Fibroblast of the aortic adventitia (primary cell): ENCODE results near the gene NAA38. TPM values are rescaled to one million over a fixed set of nuclear protein-coding genes. Genes with fewer than 3 reads are reported as not detected.
A peak's percentile ranks its signal among the peaks of the same experiment; 100 is the strongest.

Experiments
- DNase-seq: peaks from one replicate; pipeline ENCODE4 v3.0.0-alpha.2; 2010; ENCODE audit warnings: low read depth
- H3K4me3 ChIP-seq: 2 replicates; pipeline ENCODE4 v1.5.1; 2011; ENCODE audit warnings: low read depth, mild to moderate bottlenecking, control low read depth, low read length, moderate library complexity
- total RNA-seq: library from RNA; depleted of rRNA; stranded (reverse); fragments of >200 nt; gene quantifications from 2 replicates; pipeline ENCODE4 v1.2.3, GENCODE V29; 2012; ENCODE audit warnings: low replicate concordance
- TF ChIP-seq, protein P1 (sequence below): IDR thresholded peaks from 2 replicates; pipeline ENCODE4 v1.5.1; 2011; ENCODE audit warnings: mild to moderate bottlenecking, low read length, control low read depth, inconsistent platforms; ENCODE audit not compliant: insufficient read depth

The NAA38 gene
- total RNA-seq, 1 donor, result 39.1 TPM

DNA sequence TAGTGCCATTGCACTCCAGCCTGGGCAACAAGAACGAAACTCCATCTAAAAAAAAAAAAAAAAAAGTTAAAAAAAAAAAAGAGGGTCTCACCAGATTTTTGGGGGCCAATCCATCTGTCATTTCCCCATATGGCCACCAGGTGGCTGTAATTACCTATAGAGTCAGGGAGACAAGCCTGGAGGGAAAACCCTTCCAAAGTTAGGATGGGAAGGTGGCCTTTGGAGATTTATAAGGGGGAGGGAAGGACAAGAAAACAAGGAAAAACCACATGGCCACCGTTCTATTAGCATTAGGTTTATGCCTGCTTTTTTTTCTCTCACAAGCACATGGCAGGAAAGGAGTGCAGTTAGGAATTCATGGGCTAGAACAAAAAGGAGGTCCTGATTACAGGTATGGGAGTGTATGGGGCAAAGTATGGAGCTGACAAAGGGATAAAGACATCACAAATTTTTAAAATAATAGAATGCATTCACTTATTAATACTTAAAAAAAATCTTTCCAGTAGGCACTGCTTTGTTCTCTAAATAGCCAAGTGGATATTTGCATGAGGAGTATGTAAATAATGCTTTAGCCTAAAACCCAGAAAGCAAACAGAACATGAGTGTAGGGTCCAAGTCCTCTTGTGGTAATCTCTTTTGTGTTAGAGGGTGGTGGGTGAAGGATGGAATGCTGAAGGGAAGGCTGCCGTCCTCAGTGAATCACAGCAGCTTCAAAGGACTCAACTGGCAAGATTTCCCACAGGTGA, 5.5 kb upstream of the NAA38 start:
- TF ChIP-seq, protein P1, sequence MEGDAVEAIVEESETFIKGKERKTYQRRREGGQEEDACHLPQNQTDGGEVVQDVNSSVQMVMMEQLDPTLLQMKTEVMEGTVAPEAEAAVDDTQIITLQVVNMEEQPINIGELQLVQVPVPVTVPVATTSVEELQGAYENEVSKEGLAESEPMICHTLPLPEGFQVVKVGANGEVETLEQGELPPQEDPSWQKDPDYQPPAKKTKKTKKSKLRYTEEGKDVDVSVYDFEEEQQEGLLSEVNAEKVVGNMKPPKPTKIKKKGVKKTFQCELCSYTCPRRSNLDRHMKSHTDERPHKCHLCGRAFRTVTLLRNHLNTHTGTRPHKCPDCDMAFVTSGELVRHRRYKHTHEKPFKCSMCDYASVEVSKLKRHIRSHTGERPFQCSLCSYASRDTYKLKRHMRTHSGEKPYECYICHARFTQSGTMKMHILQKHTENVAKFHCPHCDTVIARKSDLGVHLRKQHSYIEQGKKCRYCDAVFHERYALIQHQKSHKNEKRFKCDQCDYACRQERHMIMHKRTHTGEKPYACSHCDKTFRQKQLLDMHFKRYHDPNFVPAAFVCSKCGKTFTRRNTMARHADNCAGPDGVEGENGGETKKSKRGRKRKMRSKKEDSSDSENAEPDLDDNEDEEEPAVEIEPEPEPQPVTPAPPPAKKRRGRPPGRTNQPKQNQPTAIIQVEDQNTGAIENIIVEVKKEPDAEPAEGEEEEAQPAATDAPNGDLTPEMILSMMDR, result peak; percentile 70
- H3K4me3 ChIP-seq, result no peak overlapping the region
- DNase-seq, result peak; percentile 71

DNA sequence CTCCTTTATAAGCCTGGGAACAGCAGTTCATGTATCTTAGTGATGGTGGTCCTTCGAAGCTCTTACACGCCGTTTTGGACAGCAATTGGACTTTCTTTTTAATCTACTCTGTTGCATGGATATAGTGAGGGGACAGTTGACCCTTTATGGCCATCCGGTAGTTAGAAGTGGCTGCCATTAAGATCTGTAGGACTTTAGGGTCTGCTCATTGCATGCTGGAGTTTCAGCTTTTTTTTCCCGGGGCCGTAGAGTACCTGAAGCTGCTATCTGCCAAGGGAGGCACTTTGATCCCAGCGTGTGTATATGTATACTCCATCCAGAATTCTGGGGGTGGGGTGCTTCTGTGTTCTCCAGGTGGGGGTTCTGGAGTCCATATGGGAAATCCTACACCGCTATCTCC, 1.7 kb upstream of the NAA38 start:
- TF ChIP-seq, protein P1, result no peak
- peak overlapping the region; percentile 86 for H3K4me3 ChIP-seq
- no peak for DNase-seq

DNA sequence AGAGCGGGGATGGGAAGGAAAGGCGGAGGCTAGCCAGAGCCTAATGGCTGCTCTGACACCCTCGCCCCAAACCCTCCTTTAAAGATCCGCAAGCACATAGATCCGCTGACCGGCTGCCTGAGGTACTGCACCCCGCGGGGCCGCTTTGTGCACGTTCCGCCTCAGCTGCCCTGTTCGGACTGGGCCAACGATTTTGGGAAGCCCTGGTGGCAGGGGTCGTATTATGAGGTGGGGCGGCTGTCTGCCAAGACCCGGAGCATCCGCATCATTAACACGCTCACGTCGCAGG, 1.1 kb upstream of the NAA38 start:
- peak overlapping the region; percentile 86 for H3K4me3 ChIP-seq
- TF ChIP-seq, protein P1, result peak; percentile 65
- DNase-seq, result no peak

DNA sequence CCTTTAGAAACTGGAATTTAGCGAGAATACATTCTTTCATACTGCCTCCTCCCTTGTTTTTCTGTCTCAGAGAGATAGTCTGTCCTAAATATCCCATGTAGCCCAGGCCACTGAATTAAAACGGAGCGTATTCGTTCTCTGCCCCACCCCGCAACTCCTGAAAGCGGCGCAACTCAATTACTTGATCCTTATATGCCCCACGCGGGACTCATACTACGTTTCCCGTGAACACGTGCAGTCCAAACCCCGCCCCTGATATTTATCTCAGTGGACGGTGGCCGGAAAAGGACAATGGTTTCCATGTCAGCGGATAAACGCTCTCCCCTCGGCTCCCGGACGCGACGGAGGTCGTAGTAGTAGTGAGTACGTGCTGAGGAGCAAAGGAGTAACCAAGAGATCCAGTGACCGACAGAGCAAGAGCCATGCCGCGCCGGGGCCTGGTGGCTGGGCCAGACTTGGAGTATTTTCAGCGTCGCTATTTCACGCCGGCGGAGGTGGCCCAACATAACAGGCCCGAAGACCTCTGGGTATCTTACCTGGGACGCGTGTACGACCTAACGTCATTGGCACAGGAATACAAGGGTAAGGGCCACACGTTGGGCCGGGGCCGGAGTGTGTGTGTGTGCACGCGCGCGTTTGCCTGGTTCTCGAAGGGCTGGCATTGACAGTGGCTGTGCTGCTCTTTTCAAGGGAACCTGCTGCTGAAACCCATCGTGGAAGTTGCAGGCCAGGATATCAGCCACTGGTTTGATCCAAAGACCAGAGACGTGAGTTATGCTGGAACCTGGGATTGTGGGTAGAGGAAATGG, 558 bp upstream of the NAA38 start, which contains the start of gene CYB5D1:
TSS of gene CYB5D1 (plus strand) at position 291 of the 809 bp plus-strand sequence. CDS start at position 423, 132 bp downstream.
- peak; percentile 96 for DNase-seq
- H3K4me3 ChIP-seq, result peak within 1 kb of the TSS; percentile 86
- TF ChIP-seq, protein P1, result no peak

DNA sequence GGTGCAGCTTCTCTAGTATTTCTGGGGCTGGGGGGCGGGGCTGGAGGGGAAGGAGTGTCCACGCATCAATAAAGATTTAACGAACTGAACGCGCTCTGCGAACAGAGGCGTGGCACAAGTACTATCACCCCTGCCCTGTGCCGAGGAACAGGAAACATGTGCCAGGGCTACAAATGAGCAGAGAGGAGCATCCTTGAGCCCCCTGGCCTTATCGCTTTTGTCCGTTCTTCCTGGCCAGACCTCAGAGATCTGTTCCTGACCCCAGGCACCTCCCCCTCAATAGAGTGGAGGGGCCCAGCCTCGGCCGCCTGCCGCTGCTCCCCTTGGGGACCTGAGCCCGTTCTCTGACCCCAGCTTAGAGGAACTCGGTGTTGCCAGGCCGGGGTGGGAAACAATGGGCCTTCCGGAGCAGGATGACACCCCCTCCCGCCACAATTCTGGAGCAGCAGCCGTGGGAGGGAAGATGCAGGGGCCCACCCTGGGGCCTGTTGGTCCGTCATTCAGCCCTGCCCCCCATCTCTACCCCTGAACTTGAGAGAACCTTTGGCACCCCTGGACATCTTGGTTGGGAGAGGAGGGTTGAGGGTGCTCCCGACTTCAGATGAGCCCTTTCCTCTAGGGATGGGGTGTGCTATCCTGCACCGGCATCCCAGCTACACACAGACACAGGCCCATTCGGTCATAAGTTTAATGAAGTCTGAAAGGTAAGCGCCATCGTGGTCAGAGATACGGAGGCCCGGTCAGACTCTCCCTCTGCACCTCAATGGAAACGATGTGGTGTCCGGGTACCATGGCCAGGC, 1.1 kb downstream of the NAA38 start:
- TF ChIP-seq, protein P1, result no peak
- peak overlapping the region; percentile 74 for H3K4me3 ChIP-seq
- DNase-seq, result peak; percentile 46

DNA sequence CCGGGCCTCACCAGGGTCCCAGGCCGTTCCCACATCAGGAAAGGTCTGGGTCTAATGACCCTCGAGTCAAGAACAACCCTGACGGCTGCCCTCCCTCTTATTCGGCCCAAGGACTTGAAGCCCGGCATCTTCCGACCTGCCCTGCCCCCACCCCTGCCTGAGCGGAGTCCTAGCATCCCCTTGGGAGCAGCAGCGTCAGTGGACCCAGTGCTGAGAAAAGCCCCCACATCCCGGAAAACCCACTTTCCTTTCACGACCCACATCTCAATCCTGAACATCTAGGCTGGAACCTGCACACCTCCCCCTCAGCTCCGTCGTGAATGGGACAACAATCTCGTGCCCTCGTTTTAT, 1.7 kb downstream of the NAA38 start:
- H3K4me3 ChIP-seq, result peak overlapping the region; percentile 74
- TF ChIP-seq, protein P1, result no peak
- no peak for DNase-seq
